SK-N-SH treated with all-trans-retinoic acid at 6 μM for 48 hours (cell line): ENCODE measurements around the gene RPN1.

Experiments used
- PATZ1 ChIP-seq: fragments of 250-450 bp; sonication (Bioruptor Pico); IDR thresholded peaks from 2 replicates; pipeline ENCODE4 v1.8.0; 2020; ENCODE audit warnings: mild to moderate bottlenecking, moderate library complexity, borderline replicate concordance
- SNAI2 ChIP-seq: fragments of 250-450 bp; sonication (Bioruptor Pico); IDR thresholded peaks from 2 replicates; pipeline ENCODE4 v1.5.0; 2020; ENCODE audit warnings: mild to moderate bottlenecking, moderate library complexity
- TCF4 ChIP-seq: fragments of 250-450 bp; sonication (Bioruptor Pico); IDR thresholded peaks from 2 replicates; pipeline ENCODE4 v1.8.0; 2021; ENCODE audit warnings: mild to moderate bottlenecking, moderate library complexity, borderline replicate concordance

GRCh38 chr3:128587391-128587790, 63.2 kb downstream of the RPN1 start:
- no peak for TF ChIP-seq PATZ1 (CRISPR knock-in tag)
- no peak for TF ChIP-seq SNAI2
- no peak for TF ChIP-seq TCF4
